HepG2 (cell line): Measurements from ENCODE around the gene TXNIP. TPM values are rescaled to one million over a fixed set of nuclear protein-coding genes. Genes with fewer than 3 reads are reported as not detected.
A peak's percentile ranks its signal among the peaks of the same experiment; 100 is the strongest.

Experiments used
- ATAC-seq: fragments of 200-7000 bp; cut with Tn5 transposase; 3 replicates; pipeline ENCODE4 v1.9.1; 2020; ENCODE audit warnings: mild to moderate bottlenecking, moderate library complexity
- BruUV-seq: library from RNA; stranded (reverse); fragments of 400-500 nt; replicated peaks from 2 replicates; lab custom pipeline; 2021; lab: Mats Ljungman, UMichigan
- CTCF ChIA-PET: fragments of 300-600 bp; formaldehyde crosslinking; extraction: SDS; loops from one replicate; lab custom pipeline; 2021; ENCODE audit warnings: low total read pairs, inconsistent platforms, low intra/inter-chr PET ratio; lab: Yijun Ruan, JAX
- POLR2A ChIA-PET: fragments of 350-600 bp; sonication (Branson Sonifier 250); formaldehyde crosslinking; loops from one replicate; lab custom pipeline; 2020; ENCODE audit warnings: antibody characterized with exemption, inconsistent platforms; lab: Yijun Ruan, JAX
- DNase-seq: peaks from one replicate; pipeline ENCODE4 v3.0.0-alpha.2; 2015; ENCODE audit warnings: low spot score
- FAIRE-seq: peaks from 3 replicates; lab custom pipeline; 2011; peaks lifted over from hg19 to GRCh38; lab: Jason Lieb, UNC
- H2AFZ ChIP-seq: one replicate; pipeline ENCODE4 v1.6.1; 2011; ENCODE audit warnings: low read length, inconsistent platforms
- H3K27ac ChIP-seq: fragments of 300-600 bp; 3 replicates; pipeline ENCODE4 v1.8.0; 2011; ENCODE audit warnings: mixed run types, mild to moderate bottlenecking, mixed read lengths, low read length, inconsistent platforms; ENCODE audit not compliant: insufficient read depth; ENCODE audit errors: extremely low read length
- H3K27me3 ChIP-seq, 2 experiments: fragments of 200-600 bp in 1 of 2; 2 replicates in 1 of 2; 3 replicates in 1 of 2; pipeline versions ENCODE4 v1.6.0 to v1.8.0; 2011; ENCODE audit warnings: low read length in 2 of 2, mild to moderate bottlenecking in 2 of 2, moderate library complexity in 2 of 2, inconsistent platforms in 1 of 2; ENCODE audit not compliant: insufficient read depth in 2 of 2, control insufficient read depth in 1 of 2
- H3K36me3 ChIP-seq, 2 experiments: fragments of 200-600 bp in 1 of 2; replicated peaks in 1 of 2; 2 replicates in 1 of 2; 3 replicates in 1 of 2; pipeline versions ENCODE4 v1.5.1 to v1.8.0; 2011; ENCODE audit warnings: low read length in 2 of 2, inconsistent platforms in 1 of 2; ENCODE audit not compliant: insufficient read depth in 2 of 2, control insufficient read depth in 1 of 2
- H3K4me1 ChIP-seq: 2 replicates; pipeline ENCODE4 v1.5.1; 2012; ENCODE audit warnings: low read length, inconsistent platforms; ENCODE audit not compliant: insufficient read depth
- H3K4me2 ChIP-seq: 2 replicates; pipeline ENCODE4 v1.6.0; 2011; ENCODE audit warnings: low read depth, low read length, inconsistent platforms
- H3K4me3 ChIP-seq, 3 experiments: fragments of 200-600 bp in 1 of 3; sonication (generic), shearing (Covaris generic) in 1 of 3; replicated peaks in 1 of 3; 2 replicates each; pipeline ENCODE4 v1.5.1; 2011 to 2016; ENCODE audit warnings: low read length in 3 of 3, inconsistent platforms in 2 of 3, low read depth in 2 of 3, mild to moderate bottlenecking in 2 of 3, control low read depth in 1 of 3, mixed read lengths in 1 of 3; ENCODE audit not compliant: insufficient read depth in 1 of 3
- H3K79me2 ChIP-seq: one replicate; pipeline ENCODE4 v1.6.1; 2011; ENCODE audit warnings: low read length, inconsistent platforms; ENCODE audit not compliant: insufficient read depth
- H3K9ac ChIP-seq: 2 replicates; pipeline ENCODE4 v1.6.0; 2011; ENCODE audit warnings: mild to moderate bottlenecking, low read depth, low read length, inconsistent platforms; ENCODE audit not compliant: insufficient read depth
- H3K9me3 ChIP-seq: 2 replicates; pipeline ENCODE4 v1.5.1; 2012; ENCODE audit warnings: mild to moderate bottlenecking, low read length
- H4K20me1 ChIP-seq: 2 replicates; pipeline ENCODE4 v1.6.0; 2011; ENCODE audit warnings: inconsistent platforms, mild to moderate bottlenecking, low read length, moderate library complexity; ENCODE audit not compliant: insufficient read depth
- CBFB ChIP-seq: sonication (generic); formaldehyde crosslinking; IDR thresholded peaks from 2 replicates; pipeline ENCODE4 v1.4.0; 2020; ENCODE audit warnings: missing genetic modification reagents
- HNF4A ChIP-seq: sonication (generic); formaldehyde crosslinking; IDR thresholded peaks from 2 replicates; pipeline ENCODE4 v1.4.0; 2020; ENCODE audit warnings: missing genetic modification reagents
- MZF1 ChIP-seq: sonication (generic); formaldehyde crosslinking; IDR thresholded peaks from 2 replicates; pipeline ENCODE4 v1.8.1; 2023; ENCODE audit warnings: mild to moderate bottlenecking, missing genetic modification reagents, borderline replicate concordance
- RARA ChIP-seq: IDR thresholded peaks from 2 replicates; pipeline ENCODE4 v1.6.1; 2016; ENCODE audit warnings: missing genetic modification reagents, missing compliant biosample characterization
- ZFP90 ChIP-seq: sonication (generic); formaldehyde crosslinking; IDR thresholded peaks from 2 replicates; pipeline ENCODE4 v1.8.0; 2022; ENCODE audit warnings: missing genetic modification reagents, mild to moderate bottlenecking, inconsistent platforms, borderline replicate concordance
- ZMYM3 ChIP-seq: sonication (generic); formaldehyde crosslinking; IDR thresholded peaks from 2 replicates; pipeline ENCODE4 v1.5.1; 2020; ENCODE audit warnings: mild to moderate bottlenecking, missing genetic modification reagents
- ZNF121 ChIP-seq: sonication (generic); formaldehyde crosslinking; IDR thresholded peaks from 2 replicates; pipeline ENCODE4 v1.5.0; 2020; ENCODE audit warnings: mild to moderate bottlenecking, missing genetic modification reagents
- WGBS: methylation state at CpG from one replicate; pipeline ENCODE4 v1.1.6; 2017; ENCODE audit warnings: low lambda C conversion rate; 5-methylcytosine and 5-hydroxymethylcytosine counted together
- in situ Hi-C: cut with HindIII; loops from 2 replicates; pipeline ENCODE4 v1.10.0; 2017; ENCODE audit warnings: low pct_unique_long_range_greater_than_20kb; ENCODE audit not compliant: extremely low pct_ligation_motif_present
- intact Hi-C: fragments of 100-400 bp; cut with micrococcal nuclease; formaldehyde crosslinking; loops from one replicate; pipeline ENCODE4 v1.10.0; 2022; ENCODE audit not compliant: unreplicated experiment
- polyA plus RNA-seq, 8 experiments: library from polyadenylated mRNA; depleted of rRNA in 3 of 8; stranded (reverse) in 7 of 8; unstranded in 1 of 8; fragments of >200 nt; fragmentation: Illumina TruSeq in 4 of 8; extraction: Trizol in 4 of 8; gene quantifications; 2 replicates each; pipeline versions ENCODE4 v1.2.1 to v1.2.3, GENCODE V29; 2011 to 2016; ENCODE audit warnings: low read depth in 4 of 8, missing spikeins in 1 of 8, mixed read lengths in 1 of 8; ENCODE audit not compliant: insufficient read depth in 1 of 8
- total RNA-seq, 5 experiments: library from RNA; depleted of rRNA; stranded (reverse); fragments of >200 nt; fragmentation: Illumina TruSeq; extraction: Trizol; gene quantifications; 2 replicates each; pipeline ENCODE4 v1.2.3, GENCODE V29; 2016; ENCODE audit warnings: low read depth in 1 of 5
- TF ChIP-seq, protein P1 (sequence below): sonication (generic); formaldehyde crosslinking; IDR thresholded peaks from 2 replicates; pipeline ENCODE4 v1.5.1; 2020; ENCODE audit warnings: mild to moderate bottlenecking, missing genetic modification reagents
- TF ChIP-seq, protein P2 (sequence below): fragments of 450-650 bp; IDR thresholded peaks from 2 replicates; pipeline ENCODE4 v1.6.1; 2016

TXNIP gene
- total and polyA plus RNA-seq, 2 of the 13 experiments (the other 11 are each of a cell fraction or from before 2014, with no cell fraction given), result 24.4 to 237 TPM

DNA sequence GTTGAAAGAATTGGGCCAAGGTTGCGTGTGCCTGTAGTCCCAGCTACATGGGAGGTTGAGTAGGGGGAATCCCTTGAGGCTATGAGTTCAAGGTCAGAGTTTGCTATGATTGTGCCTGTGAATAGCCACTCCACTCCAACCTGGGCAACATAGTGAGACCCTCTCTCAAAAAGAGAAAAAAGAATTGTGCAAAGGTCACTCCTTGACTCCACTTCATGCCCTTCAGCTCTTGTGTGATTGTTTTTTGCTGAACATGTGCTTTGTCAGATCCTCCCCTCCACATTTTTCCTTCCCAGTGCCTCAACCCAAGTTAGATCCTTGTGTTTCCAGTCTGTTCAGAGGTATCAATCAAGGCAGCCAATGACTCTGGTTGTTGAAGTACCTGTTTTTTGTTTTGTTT lies 8.5 kb downstream of the TXNIP start:
- Histone ChIP-seq H3K27ac (no peak overlapping the region), H3K27me3 (no peaks in the 10 kb centered on the region), H3K36me3 (no peaks in the 10 kb centered on the region), H4K20me1 (peaks cover 16% of the 10 kb centered on the region; the same call in 1 of the 2 replicates), H2AFZ (no peak overlapping the region), H3K79me2 (no peaks in the 10 kb centered on the region), H3K9ac (no peak overlapping the region), H3K4me1 (peaks cover 76% of the 10 kb centered on the region), H3K4me2 (no peak overlapping the region), H3K4me3 (no peak overlapping the region), H3K9me3 (no peaks in the 10 kb centered on the region)
- DNase-seq (no peak), FAIRE-seq (no peak), ATAC-seq (no peak)
- in situ Hi-C loops, result no loop called here
- POLR2A ChIA-PET, result no interaction called here
- no TSS peak for BruUV-seq
- TF ChIP-seq ZFP90 (CRISPR knock-in tag), result 0 out of 2 replicates have a peak, but pooled peaks have one; percentile 53
- TF ChIP-seq, protein P1, sequence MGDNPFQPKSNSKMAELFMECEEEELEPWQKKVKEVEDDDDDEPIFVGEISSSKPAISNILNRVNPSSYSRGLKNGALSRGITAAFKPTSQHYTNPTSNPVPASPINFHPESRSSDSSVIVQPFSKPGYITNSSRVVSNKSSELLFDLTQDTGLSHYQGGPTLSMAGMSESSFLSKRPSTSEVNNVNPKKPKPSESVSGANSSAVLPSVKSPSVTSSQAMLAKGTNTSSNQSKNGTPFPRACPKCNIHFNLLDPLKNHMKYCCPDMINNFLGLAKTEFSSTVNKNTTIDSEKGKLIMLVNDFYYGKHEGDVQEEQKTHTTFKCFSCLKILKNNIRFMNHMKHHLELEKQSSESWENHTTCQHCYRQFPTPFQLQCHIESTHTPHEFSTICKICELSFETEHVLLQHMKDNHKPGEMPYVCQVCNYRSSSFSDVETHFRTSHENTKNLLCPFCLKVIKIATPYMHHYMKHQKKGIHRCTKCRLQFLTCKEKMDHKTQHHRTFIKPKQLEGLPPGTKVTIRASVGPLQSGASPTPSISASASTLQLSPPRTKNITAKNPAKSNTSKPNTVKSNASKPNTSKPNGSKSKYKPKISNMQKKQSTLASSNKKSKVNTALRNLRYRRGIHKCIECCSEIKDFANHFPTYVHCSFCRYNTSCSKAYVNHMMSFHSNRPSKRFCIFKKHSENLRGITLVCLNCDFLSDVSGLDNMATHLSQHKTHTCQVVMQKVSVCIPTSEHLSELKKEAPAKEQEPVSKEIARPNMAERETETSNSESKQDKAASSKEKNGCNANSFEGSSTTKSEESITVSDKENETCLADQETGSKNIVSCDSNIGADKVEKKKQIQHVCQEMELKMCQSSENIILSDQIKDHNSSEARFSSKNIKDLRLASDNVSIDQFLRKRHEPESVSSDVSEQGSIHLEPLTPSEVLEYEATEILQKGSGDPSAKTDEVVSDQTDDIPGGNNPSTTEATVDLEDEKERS (CRISPR knock-in tag), result no peak
- 0 out of 2 replicates have a peak, but pooled peaks have one; percentile 5 for TF ChIP-seq HNF4A (CRISPR knock-in tag)
- TF ChIP-seq, protein P2, sequence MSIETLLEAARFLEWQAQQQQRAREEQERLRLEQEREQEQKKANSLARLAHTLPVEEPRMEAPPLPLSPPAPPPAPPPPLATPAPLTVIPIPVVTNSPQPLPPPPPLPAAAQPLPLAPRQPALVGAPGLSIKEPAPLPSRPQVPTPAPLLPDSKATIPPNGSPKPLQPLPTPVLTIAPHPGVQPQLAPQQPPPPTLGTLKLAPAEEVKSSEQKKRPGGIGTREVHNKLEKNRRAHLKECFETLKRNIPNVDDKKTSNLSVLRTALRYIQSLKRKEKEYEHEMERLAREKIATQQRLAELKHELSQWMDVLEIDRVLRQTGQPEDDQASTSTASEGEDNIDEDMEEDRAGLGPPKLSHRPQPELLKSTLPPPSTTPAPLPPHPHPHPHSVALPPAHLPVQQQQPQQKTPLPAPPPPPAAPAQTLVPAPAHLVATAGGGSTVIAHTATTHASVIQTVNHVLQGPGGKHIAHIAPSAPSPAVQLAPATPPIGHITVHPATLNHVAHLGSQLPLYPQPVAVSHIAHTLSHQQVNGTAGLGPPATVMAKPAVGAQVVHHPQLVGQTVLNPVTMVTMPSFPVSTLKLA, result no peak
- TF ChIP-seq CBFB (CRISPR knock-in tag), result no peak
- TF ChIP-seq ZMYM3 (CRISPR knock-in tag), result peak; percentile 26; the same call in 1 of the 2 replicates
- TF ChIP-seq RARA (CRISPR knock-in tag), result 0 out of 2 replicates have a peak, but pooled peaks have one; percentile 32
- TF ChIP-seq MZF1 (CRISPR knock-in tag), result no peak
- TF ChIP-seq ZNF121 (CRISPR knock-in tag), result peak; percentile 95
- 44% methylated on average over 1 of the region's 1 CpG for WGBS
- intact Hi-C loops, result no loop called here
- CTCF ChIA-PET, result no interaction called here
